Measurements from ENCODE around the gene NOP53. TPM values are rescaled to one million over a fixed set of nuclear protein-coding genes. Genes with fewer than 3 reads are reported as not detected.

Gene NOP53
- total RNA-seq, 1 experiment from 2014 or later: 289 TPM

- DNase-seq (ENCODE audit: low spot score) (no peak), ATAC-seq (no peak)
- Mint-ChIP-seq H3K27ac (no peak overlapping the region), H3K4me3 (no peak overlapping the region), H3K4me1 (no peaks in the 10 kb centered on the region), H3K27me3 (ENCODE audit: low read depth) (no peaks in the 10 kb centered on the region), H3K36me3 (peaks cover 3% of the 10 kb centered on the region; the same call in 1 of the 2 replicates), H3K9me3 (peaks cover 6% of the 10 kb centered on the region)
- POLR2A ChIA-PET: no interaction called here
- CTCF ChIA-PET: interaction anchor here (1.2 to 1.5 kb wide), 2 partner anchors 14 to 64 kb away, joined by 3 to 5 read pairs; no protein-coding TSS in a partner anchor
- TF ChIP-seq E2F5 (CRISPR knock-in tag; IDR thresholded peaks at IDR 0.05): no peak
- no peak for TF ChIP-seq ZNF671 (CRISPR knock-in tag; IDR thresholded peaks at IDR 0.05)
- no peak for TF ChIP-seq NFATC4 (CRISPR knock-in tag; IDR thresholded peaks at IDR 0.05)
- TF ChIP-seq NFYB (CRISPR knock-in tag; conservative IDR thresholded peaks at IDR 0.05; ENCODE audit: low read depth): no peak
- TF ChIP-seq CBFB (CRISPR knock-in tag; IDR thresholded peaks at IDR 0.05; ENCODE audit: low read depth): no peak
- no peak for TF ChIP-seq ZNF425 (CRISPR knock-in tag; conservative IDR thresholded peaks at IDR 0.05)
- no peak for TF ChIP-seq MLX (CRISPR knock-in tag; IDR thresholded peaks at IDR 0.05)
- no peak for TF ChIP-seq ZNF396 (CRISPR knock-in tag; IDR thresholded peaks at IDR 0.05; ENCODE audit: borderline replicate concordance)
- TF ChIP-seq JUN (CRISPR knock-in tag; IDR thresholded peaks at IDR 0.05): no peak
Observed at GRCh38 chr19:47805313-47805712, 60.0 kb downstream of the NOP53 start.

GRCh38 chr19:47806435-47806834, 61.1 kb downstream of the NOP53 start:
- no peak for ATAC-seq
- Mint-ChIP-seq H3K9me3 (no peaks in the 10 kb centered on the region), H3K4me3 (no peak overlapping the region), H3K27me3 (ENCODE audit: low read depth) (no peaks in the 10 kb centered on the region), H3K36me3 (no peaks in the 10 kb centered on the region), H3K27ac (no peak overlapping the region), H3K4me1 (no peaks in the 10 kb centered on the region)
- CTCF ChIA-PET: interaction anchor here (1.2 to 1.8 kb wide), 2 partner anchors 16 to 62 kb away, joined by 5 to 7 read pairs; no protein-coding TSS in a partner anchor
- no peak for DNase-seq (ENCODE audit: low spot score)
- POLR2A ChIA-PET: no interaction called here
- TF ChIP-seq ZNF671 (CRISPR knock-in tag; IDR thresholded peaks at IDR 0.05) (no peak), ETV6 (CRISPR knock-in tag; IDR thresholded peaks at IDR 0.05) (no peak), ZNF512 (CRISPR knock-in tag; IDR thresholded peaks at IDR 0.05; ENCODE audit: borderline replicate concordance) (no peak), ZSCAN18 (CRISPR knock-in tag; IDR thresholded peaks at IDR 0.05) (no peak), FOXP4 (CRISPR knock-in tag; IDR thresholded peaks at IDR 0.05) (no peak), E2F4 (CRISPR knock-in tag; IDR thresholded peaks at IDR 0.05; ENCODE audit: borderline replicate concordance, low read depth) (no peak), ATF3 (CRISPR knock-in tag; conservative IDR thresholded peaks at IDR 0.05) (no peak), SMAD3 (CRISPR knock-in tag; IDR thresholded peaks at IDR 0.05; ENCODE audit: borderline replicate concordance) (no peak), IRF2 (CRISPR knock-in tag; IDR thresholded peaks at IDR 0.05; ENCODE audit: borderline replicate concordance, low read depth) (no peak), ZNF219 (CRISPR knock-in tag; IDR thresholded peaks at IDR 0.05; ENCODE audit: borderline replicate concordance) (no peak), ZNF425 (CRISPR knock-in tag; conservative IDR thresholded peaks at IDR 0.05) (no peak), SP1 (CRISPR knock-in tag; conservative IDR thresholded peaks at IDR 0.05) (no peak), ERG (CRISPR knock-in tag; IDR thresholded peaks at IDR 0.05) (no peak)

All from WTC11 (cell line).